GM13977 (cell line): ENCODE results near the gene TBC1D2B.
A peak's percentile ranks its signal among the peaks of the same experiment; 100 is the strongest.

Experiments used
- DNase-seq: peaks from one replicate; pipeline ENCODE4 v3.0.0; 2012; ENCODE audit warnings: low spot score
- CTCF ChIP-seq: IDR thresholded peaks from 2 replicates; pipeline ENCODE4 v1.5.1; 2012; ENCODE audit warnings: mild to moderate bottlenecking, control low read depth; ENCODE audit not compliant: insufficient read depth; ENCODE audit errors: extremely low read depth, missing control alignments
- in situ Hi-C: fragments of 300-500 bp; cut with MboI; formaldehyde crosslinking; loops from one replicate; pipeline ENCODE4 v1.12.0; 2022; ENCODE audit warnings: low sequenced_read_pairs, low pct_unique_long_range_greater_than_20kb, mixed read lengths, inconsistent platforms; ENCODE audit not compliant: unreplicated experiment

Gene TBC1D2B

GRCh38 chr15:78067328-78068228 lies 9.9 kb downstream of the TBC1D2B start:
- DNase-seq = no peak
- in situ Hi-C loops = no loop called here
- TF ChIP-seq CTCF = no peak

- in situ Hi-C loops = no loop called here
- peak; percentile 67 for DNase-seq
- no peak for TF ChIP-seq CTCF
Measured at GRCh38 chr15:78065973-78066946, 11.3 kb downstream of the TBC1D2B start.

GRCh38 chr15:78065284-78065872 lies 12.1 kb downstream of the TBC1D2B start:
- DNase-seq = no peak
- in situ Hi-C loops = no loop called here

GRCh38 chr15:78064544-78064943 lies 13.0 kb downstream of the TBC1D2B start:
- DNase-seq = no peak
- in situ Hi-C loops = no loop called here
- TF ChIP-seq CTCF = no peak

More at GRCh38 chr15:78065284-78065872, 12.1 kb downstream of the TBC1D2B start:
- TF ChIP-seq CTCF = no peak

GRCh38 chr15:78063970-78064385 lies 13.5 kb downstream of the TBC1D2B start:
- in situ Hi-C loops = no loop called here
- TF ChIP-seq CTCF = no peak
- DNase-seq = no peak

GRCh38 chr15:78063217-78063616 lies 14.3 kb downstream of the TBC1D2B start:
- in situ Hi-C loops = no loop called here
- TF ChIP-seq CTCF = no peak
- no peak for DNase-seq
